Measurements from ENCODE around the gene OTUD6A.

OTUD6A gene

DNA sequence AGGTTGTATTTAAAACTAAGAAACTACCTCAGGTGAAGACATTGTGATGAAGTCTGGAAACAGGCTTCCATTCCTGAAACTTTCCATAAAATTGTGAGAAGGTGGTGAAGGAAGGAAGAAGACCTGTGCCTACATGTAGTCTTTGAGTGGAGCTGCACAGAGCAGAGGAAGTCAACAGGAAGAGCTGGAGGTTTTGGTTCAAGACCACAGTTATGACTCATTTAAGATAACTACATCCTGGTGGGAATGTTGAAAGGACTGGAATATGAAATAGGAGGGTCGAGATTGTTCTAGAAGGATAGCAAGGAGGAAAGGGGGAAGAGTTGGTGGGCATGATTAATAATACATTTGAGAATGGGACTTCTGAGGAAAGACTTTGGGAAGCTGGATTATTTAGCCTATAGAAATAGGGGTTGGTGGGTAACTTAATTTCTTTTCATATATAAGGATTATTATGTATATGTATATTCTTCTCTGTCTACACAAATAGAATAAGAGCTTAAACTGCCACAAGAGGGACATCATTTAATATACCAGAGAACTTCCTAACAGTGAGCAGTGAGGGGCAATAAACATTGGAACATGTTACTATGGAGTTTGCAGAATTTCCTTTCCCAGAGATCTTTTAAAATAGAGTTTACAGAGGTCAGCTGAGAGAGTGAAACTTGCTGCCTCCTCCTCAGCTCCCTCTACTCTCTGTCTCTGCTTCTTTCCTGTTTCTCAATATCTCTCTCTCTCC is 36.0 kb upstream of the OTUD6A start:
- no peak for DNase-seq (ENCODE audit: low read depth)

DNA sequence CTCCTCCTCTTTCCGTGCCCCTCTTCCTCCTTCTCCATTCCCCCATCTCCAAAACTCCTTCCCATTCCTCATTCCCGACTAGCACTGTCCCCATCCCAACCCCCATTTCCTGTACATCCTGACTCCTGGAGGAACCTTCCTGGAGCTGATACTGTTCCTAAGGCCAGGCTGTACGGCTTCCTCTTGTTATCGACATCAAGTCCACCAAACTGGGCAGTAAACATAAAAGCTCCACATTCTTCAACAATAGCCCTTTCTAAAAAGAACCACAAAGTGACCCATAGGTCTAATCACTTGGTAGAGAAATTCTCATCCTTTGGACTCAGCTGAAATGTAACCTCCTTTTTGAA is 35.4 kb upstream of the OTUD6A start:
- TF ChIP-seq, protein P1, sequence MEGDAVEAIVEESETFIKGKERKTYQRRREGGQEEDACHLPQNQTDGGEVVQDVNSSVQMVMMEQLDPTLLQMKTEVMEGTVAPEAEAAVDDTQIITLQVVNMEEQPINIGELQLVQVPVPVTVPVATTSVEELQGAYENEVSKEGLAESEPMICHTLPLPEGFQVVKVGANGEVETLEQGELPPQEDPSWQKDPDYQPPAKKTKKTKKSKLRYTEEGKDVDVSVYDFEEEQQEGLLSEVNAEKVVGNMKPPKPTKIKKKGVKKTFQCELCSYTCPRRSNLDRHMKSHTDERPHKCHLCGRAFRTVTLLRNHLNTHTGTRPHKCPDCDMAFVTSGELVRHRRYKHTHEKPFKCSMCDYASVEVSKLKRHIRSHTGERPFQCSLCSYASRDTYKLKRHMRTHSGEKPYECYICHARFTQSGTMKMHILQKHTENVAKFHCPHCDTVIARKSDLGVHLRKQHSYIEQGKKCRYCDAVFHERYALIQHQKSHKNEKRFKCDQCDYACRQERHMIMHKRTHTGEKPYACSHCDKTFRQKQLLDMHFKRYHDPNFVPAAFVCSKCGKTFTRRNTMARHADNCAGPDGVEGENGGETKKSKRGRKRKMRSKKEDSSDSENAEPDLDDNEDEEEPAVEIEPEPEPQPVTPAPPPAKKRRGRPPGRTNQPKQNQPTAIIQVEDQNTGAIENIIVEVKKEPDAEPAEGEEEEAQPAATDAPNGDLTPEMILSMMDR (conservative IDR thresholded peaks at IDR 0.05; ENCODE audit: low read depth, low read length) = no peak
- DNase-seq (ENCODE audit: low read depth) = no peak
- H3K4me3 ChIP-seq (ENCODE audit: low read depth, low read length) = no peak overlapping the region

More for the DNA sequence above, 36.0 kb upstream of the OTUD6A start:
- TF ChIP-seq, protein P1 (conservative IDR thresholded peaks at IDR 0.05; ENCODE audit: low read depth, low read length) = no peak
- no peak overlapping the region for H3K4me3 ChIP-seq (ENCODE audit: low read depth, low read length)

DNA sequence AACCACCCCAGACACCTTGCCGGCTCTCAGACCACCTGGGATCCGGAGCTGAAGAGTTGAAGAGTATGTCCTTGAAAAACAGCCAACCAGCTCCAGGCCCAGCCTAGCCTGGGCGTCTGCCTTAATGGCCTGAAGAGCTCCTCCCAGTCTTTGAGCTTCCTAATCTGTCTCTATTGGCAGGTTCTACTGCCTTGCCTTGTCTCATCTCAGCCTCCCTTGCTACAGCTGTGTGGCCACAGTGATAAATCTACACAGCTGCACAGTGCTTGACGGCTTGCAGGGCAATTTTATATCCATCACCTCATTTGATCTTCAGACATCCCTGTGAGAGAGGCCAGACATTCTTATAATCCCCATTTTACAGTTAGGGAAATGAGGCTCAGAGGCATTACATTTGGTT is 32.4 kb upstream of the OTUD6A start:
- no peak overlapping the region for H3K4me3 ChIP-seq (ENCODE audit: low read depth, low read length)
- DNase-seq (ENCODE audit: low read depth) = no peak
- TF ChIP-seq, protein P1 (conservative IDR thresholded peaks at IDR 0.05; ENCODE audit: low read depth, low read length) = no peak

DNA sequence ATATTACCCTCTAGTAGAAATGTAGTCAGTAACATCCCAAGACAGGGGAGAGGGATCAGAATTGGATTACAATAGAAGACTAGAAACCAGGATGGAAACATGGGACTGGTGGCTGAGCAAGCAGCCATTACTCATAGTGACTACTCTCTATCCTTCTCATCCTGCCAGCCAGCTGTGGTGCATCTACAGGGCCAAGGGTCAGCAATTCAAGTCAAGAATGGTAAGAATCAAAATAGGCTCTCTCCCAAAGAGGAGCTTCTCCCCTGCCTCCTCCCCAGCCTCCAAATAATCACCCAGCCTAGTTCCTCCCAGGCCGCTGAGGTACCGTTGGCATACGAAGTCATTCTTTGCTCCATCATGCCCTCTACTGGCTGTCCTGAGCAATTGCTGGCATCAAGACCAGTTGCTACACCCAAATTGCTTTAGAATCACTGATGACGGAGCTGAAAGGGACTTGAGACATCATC is 31.9 kb upstream of the OTUD6A start:
- no peak overlapping the region for H3K4me3 ChIP-seq (ENCODE audit: low read depth, low read length)
- TF ChIP-seq, protein P1 (conservative IDR thresholded peaks at IDR 0.05; ENCODE audit: low read depth, low read length) = peak; percentile 81
- peak; percentile 68 for DNase-seq (ENCODE audit: low read depth)

DNA sequence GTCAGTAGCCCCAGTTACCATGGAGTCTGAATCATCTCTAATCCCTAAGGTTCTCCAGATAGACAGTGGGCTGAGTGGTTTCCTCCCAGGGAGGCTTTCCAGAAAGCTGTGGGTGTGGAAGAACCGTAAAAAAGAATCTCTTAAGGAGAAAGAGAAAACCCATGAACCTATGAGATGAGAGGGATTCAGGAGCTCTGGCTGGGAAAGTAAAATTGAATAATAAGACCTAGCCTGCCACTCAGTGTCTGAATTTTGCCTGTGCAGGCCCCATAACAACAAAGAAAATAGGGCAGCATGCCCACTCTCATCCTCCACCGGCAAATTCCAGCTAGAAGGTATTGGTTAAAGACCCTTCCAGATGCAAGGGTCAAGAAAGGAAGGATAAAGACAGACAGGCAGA is 29.5 kb upstream of the OTUD6A start:
- TF ChIP-seq, protein P1 (conservative IDR thresholded peaks at IDR 0.05; ENCODE audit: low read depth, low read length) = peak; percentile 31
- DNase-seq (ENCODE audit: low read depth) = no peak
- no peak overlapping the region for H3K4me3 ChIP-seq (ENCODE audit: low read depth, low read length)

DNA sequence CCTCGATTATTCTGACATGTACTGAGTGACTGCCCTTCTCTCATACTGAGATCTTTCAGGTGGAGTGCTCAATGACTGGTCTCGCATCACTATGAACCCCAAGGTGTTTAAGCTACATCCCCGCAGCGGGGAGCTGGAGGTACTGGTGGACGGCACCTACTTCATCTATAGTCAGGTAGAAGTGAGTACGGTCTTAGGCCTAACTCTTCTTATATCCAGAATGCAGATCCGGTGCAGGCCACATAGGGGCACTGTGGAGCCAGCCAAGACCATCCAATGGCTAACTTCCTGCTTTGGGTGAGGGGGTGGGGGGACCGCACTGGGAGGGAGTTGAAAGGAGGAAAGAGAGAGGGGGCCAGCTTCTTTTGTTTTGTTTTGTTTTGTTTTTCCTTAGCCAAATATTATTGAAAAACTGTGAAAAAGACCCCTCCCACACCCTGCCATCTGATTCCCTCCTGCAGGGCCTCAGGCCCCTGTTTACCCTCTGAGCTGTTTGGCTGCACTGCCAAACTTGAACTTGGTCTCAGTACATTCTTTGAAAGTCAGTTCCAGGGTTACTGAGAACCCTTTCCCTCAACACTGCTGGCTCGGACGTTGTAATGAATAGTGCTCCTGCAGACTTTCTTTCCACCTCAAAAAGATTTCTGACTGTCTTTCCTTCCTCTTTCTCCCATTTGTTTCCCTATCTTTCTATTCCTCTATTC is 28.8 kb upstream of the OTUD6A start:
- TF ChIP-seq, protein P1 (conservative IDR thresholded peaks at IDR 0.05; ENCODE audit: low read depth, low read length) = peak; percentile 76
- peak; percentile 56 for DNase-seq (ENCODE audit: low read depth)

More for the DNA sequence above, 28.8 kb upstream of the OTUD6A start:
- no peak overlapping the region for H3K4me3 ChIP-seq (ENCODE audit: low read depth, low read length)
